Heart left ventricle (tissue), 13 donors: Measurements from ENCODE around the gene TMEM38B.

Source experiments
- POLR2A ChIP-seq, 2 donors: fragments of 450-650 bp; IDR thresholded peaks; one replicate each; pipeline ENCODE4 v1.6.1; 2017; ENCODE audit warnings: antibody characterized with exemption in 2 of 2, mild to moderate bottlenecking in 2 of 2, moderate library complexity in 2 of 2
- TF ChIP-seq, protein P1 (sequence below), 12 donors: fragments of 200-600 bp; sonication (generic) in 4 of 12; IDR thresholded peaks; one replicate each; pipeline versions ENCODE4 v1.5.0 to v1.8.0; 2018 to 2022; ENCODE audit warnings: antibody characterized with exemption in 12 of 12, mild to moderate bottlenecking in 5 of 12
- donor health status: ischemic (EF 13 %, LVEDD 7.1; RV severe dilation, severe dysfunction).
- donor health status: DM: no; HTN: yes; CAD: no.
- donor health status: DM: no; HTN: no; CAD: no.
- donor health status: ischemic (EF 25% LVEDD 6.9; RV normal size, moderate dysfunction).
- donor health status: ischemic (EF 25% LVEDD 5.7; RV mildly dilated, moderate dysfunction).
- donor health status: ischemic (EF 35%, LVEDD 5.7; RV mildly dilated, moderate dysfunction).
- donor health status: nonischemic (EF 11% LVEDD 7.7; RV severe dilation, severe dysfunction).
- donor health status: DM: yes; HTN: yes; CAD: no.
- donor health status: PGD.
- donor health status: ischemic (EF 29% LVEDD 5.4; RV normal size, mild dysfunction).
- donor health status: nonischemic (EF 23%, LVEDD 6.1; RV moderate dilation, normal function).

DNA sequence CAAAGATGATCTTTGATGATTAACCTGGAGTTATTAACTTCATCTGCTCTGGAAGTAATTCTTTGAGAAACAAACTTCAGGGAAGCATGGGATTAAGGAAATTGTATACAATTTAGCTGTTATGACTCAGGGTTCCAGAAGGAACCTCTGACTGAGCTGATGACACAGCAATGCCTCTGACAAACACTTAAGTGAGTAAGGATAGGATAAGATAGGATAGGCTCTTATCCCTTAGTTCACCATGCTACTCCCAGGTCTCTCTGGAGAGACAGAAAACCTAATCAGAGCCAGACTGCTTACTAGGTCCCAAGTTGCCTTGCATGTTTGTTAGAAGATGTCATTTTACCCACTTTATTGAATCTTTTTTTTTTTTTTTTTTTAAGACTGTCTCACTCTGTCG lies 12.6 kb upstream of the TMEM38B start:
- TF ChIP-seq, protein P1, sequence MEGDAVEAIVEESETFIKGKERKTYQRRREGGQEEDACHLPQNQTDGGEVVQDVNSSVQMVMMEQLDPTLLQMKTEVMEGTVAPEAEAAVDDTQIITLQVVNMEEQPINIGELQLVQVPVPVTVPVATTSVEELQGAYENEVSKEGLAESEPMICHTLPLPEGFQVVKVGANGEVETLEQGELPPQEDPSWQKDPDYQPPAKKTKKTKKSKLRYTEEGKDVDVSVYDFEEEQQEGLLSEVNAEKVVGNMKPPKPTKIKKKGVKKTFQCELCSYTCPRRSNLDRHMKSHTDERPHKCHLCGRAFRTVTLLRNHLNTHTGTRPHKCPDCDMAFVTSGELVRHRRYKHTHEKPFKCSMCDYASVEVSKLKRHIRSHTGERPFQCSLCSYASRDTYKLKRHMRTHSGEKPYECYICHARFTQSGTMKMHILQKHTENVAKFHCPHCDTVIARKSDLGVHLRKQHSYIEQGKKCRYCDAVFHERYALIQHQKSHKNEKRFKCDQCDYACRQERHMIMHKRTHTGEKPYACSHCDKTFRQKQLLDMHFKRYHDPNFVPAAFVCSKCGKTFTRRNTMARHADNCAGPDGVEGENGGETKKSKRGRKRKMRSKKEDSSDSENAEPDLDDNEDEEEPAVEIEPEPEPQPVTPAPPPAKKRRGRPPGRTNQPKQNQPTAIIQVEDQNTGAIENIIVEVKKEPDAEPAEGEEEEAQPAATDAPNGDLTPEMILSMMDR (IDR thresholded peaks at IDR 0.05): no peak
- no peak for TF ChIP-seq POLR2A (IDR thresholded peaks at IDR 0.05)
